NCI-H524 (cell line): ENCODE data around the gene DMD.
"Not testable (repeated sequence)": the region's sequence is repeated elsewhere in the genome, so short reads cannot be mapped to it uniquely, and the experiment has no call there.

Experiments
- DNase-seq, 2 experiments: peaks; one replicate each; lab custom pipeline; 2025; lab: John Stamatoyannopoulos, UW

DMD gene

GRCh38 chrX:31523884-31524536, 1687.3 kb downstream of the DMD start:
- DNase-seq = no peak

GRCh38 chrX:31522760-31523159, 1688.6 kb downstream of the DMD start:
- DNase-seq = no peak

GRCh38 chrX:31521941-31522340, 1689.4 kb downstream of the DMD start:
- DNase-seq = no peak

- no peak for DNase-seq
These were observed 1694.8 kb downstream of the DMD start for GRCh38 chrX:31516527-31516926.

GRCh38 chrX:31508338-31508737, 1703.0 kb downstream of the DMD start:
- no peak for DNase-seq

- no peak for DNase-seq
These were observed 1704.4 kb downstream of the DMD start for GRCh38 chrX:31506928-31507327.

- DNase-seq = no peak
These were observed 1705.0 kb downstream of the DMD start for GRCh38 chrX:31506360-31506759.

GRCh38 chrX:31500921-31501320, 1710.4 kb downstream of the DMD start:
- DNase-seq = no peak

GRCh38 chrX:31499109-31499508, 1712.2 kb downstream of the DMD start:
- no peak for DNase-seq

GRCh38 chrX:31497086-31497485, 1714.3 kb downstream of the DMD start:
- no peak for DNase-seq

GRCh38 chrX:31487951-31488350, 1723.4 kb downstream of the DMD start:
- no peak for DNase-seq

GRCh38 chrX:31483336-31483735, 1728.0 kb downstream of the DMD start:
- no peak for DNase-seq

GRCh38 chrX:31480696-31481095, 1730.7 kb downstream of the DMD start:
- DNase-seq = no peak

- no peak for DNase-seq
These were observed 1740.1 kb downstream of the DMD start for GRCh38 chrX:31471229-31471628.

- DNase-seq = not testable (repeated sequence)
These were observed 1740.6 kb downstream of the DMD start for GRCh38 chrX:31470753-31471152.

GRCh38 chrX:31464306-31464915, 1746.9 kb downstream of the DMD start:
- DNase-seq = no peak

GRCh38 chrX:31461266-31461665, 1750.1 kb downstream of the DMD start:
- no peak for DNase-seq

- no peak for DNase-seq
These were observed 1752.0 kb downstream of the DMD start for GRCh38 chrX:31459361-31459760.

- DNase-seq = no peak
These were observed 1761.4 kb downstream of the DMD start for GRCh38 chrX:31449965-31450364.

- no peak for DNase-seq
These were observed 1762.3 kb downstream of the DMD start for GRCh38 chrX:31449081-31449480.

- DNase-seq = no peak
These were observed 1765.8 kb downstream of the DMD start for GRCh38 chrX:31445542-31445941.

- DNase-seq = no peak
These were observed 1767.7 kb downstream of the DMD start for GRCh38 chrX:31443654-31444053.

- no peak for DNase-seq
These were observed 1770.8 kb downstream of the DMD start for GRCh38 chrX:31440546-31440945.

GRCh38 chrX:31436424-31436823, 1774.9 kb downstream of the DMD start:
- DNase-seq = no peak
